NOMO-1 (cell line): Measurements from ENCODE around the gene FAM171A2.

Experiments used
- DNase-seq, 2 experiments: peaks; one replicate each; lab custom pipeline; 2025; ENCODE audit not compliant: unreplicated experiment in 2 of 2; lab: John Stamatoyannopoulos, UW

FAM171A2 gene

GRCh38 chr17:44324571-44325275 is 38.9 kb downstream of the FAM171A2 start, which contains the start of gene SLC25A39:
SLC25A39 (minus strand) TSS chr17:44324823; CDS start chr17:44323562, 1,261 bp downstream.
- peak; percentile 85 to 91 for DNase-seq

GRCh38 chr17:44324092-44324570 is 39.5 kb downstream of the FAM171A2 start:
- DNase-seq = no peak

GRCh38 chr17:44323359-44324091 is 40.1 kb downstream of the FAM171A2 start:
- DNase-seq = no peak

GRCh38 chr17:44322236-44322895 is 41.3 kb downstream of the FAM171A2 start:
- DNase-seq = no peak

GRCh38 chr17:44321246-44322120 is 42.2 kb downstream of the FAM171A2 start:
- DNase-seq = no peak

GRCh38 chr17:44320066-44320465 is 43.6 kb downstream of the FAM171A2 start:
- DNase-seq = no peak

GRCh38 chr17:44318077-44318892 is 45.4 kb downstream of the FAM171A2 start:
- no peak for DNase-seq

GRCh38 chr17:44317545-44317944 is 46.1 kb downstream of the FAM171A2 start:
- no peak for DNase-seq

- no peak for DNase-seq
These were observed 47.6 kb downstream of the FAM171A2 start for GRCh38 chr17:44315760-44316731.

GRCh38 chr17:44314869-44315661 is 48.6 kb downstream of the FAM171A2 start:
- no peak for DNase-seq

GRCh38 chr17:44314524-44314868 is 49.2 kb downstream of the FAM171A2 start:
- DNase-seq = no peak

GRCh38 chr17:44314031-44314430 is 49.6 kb downstream of the FAM171A2 start:
- no peak for DNase-seq

GRCh38 chr17:44312396-44313104 is 51.1 kb downstream of the FAM171A2 start:
- DNase-seq = no peak

- DNase-seq = no peak
These were observed 52.0 kb downstream of the FAM171A2 start for GRCh38 chr17:44311562-44312181.

- DNase-seq = no peak
These were observed 52.9 kb downstream of the FAM171A2 start for GRCh38 chr17:44310609-44311376.

GRCh38 chr17:44310188-44310587 is 53.5 kb downstream of the FAM171A2 start:
- no peak for DNase-seq
